Fibroblast of peridontal ligament (primary cell): ENCODE results near the gene VSIG10.
"Not testable (repeated sequence)": the region's sequence is repeated elsewhere in the genome, so short reads cannot be mapped to it uniquely, and the experiment has no call there.

Experiments
- DNase-seq: peaks from one replicate; pipeline ENCODE4 v3.0.0-alpha.2; 2010; ENCODE audit errors: extremely low read depth

The VSIG10 gene

GRCh38 chr12:118103601-118104382 is at the start of gene VSIG10:
VSIG10 (minus strand) TSS chr12:118104011; CDS start chr12:118103671, 340 bp downstream.
- peak; percentile 37 for DNase-seq

- no peak for DNase-seq
Measured at GRCh38 chr12:118151755-118152154, 47.9 kb upstream of the VSIG10 start.

- DNase-seq: no peak
Measured at GRCh38 chr12:118150625-118151024, 46.8 kb upstream of the VSIG10 start.

- DNase-seq: no peak
Measured at GRCh38 chr12:118148287-118148686, 44.5 kb upstream of the VSIG10 start.

GRCh38 chr12:118145798-118146156 is 42.0 kb upstream of the VSIG10 start:
- no peak for DNase-seq

GRCh38 chr12:118145113-118145797 is 41.4 kb upstream of the VSIG10 start:
- no peak for DNase-seq

- no peak for DNase-seq
Measured at GRCh38 chr12:118144499-118144898, 40.7 kb upstream of the VSIG10 start.

GRCh38 chr12:118140825-118141224 is 37.0 kb upstream of the VSIG10 start:
- DNase-seq: no peak

- DNase-seq: no peak
Measured at GRCh38 chr12:118137148-118137678, 33.4 kb upstream of the VSIG10 start.

- DNase-seq: peak; percentile 47
Measured at GRCh38 chr12:118136559-118137003, 32.8 kb upstream of the VSIG10 start.

GRCh38 chr12:118135788-118136558 is 32.2 kb upstream of the VSIG10 start, which contains the start of gene PEBP1:
PEBP1 (plus strand) TSS chr12:118136124; CDS start chr12:118136210, 86 bp downstream.
- DNase-seq: peak; percentile 86

GRCh38 chr12:118129436-118129835 is 25.6 kb upstream of the VSIG10 start:
- DNase-seq: not testable (repeated sequence)

GRCh38 chr12:118127867-118128266 is 24.1 kb upstream of the VSIG10 start:
- DNase-seq: no peak

- DNase-seq: no peak
Measured at GRCh38 chr12:118126119-118126757, 22.4 kb upstream of the VSIG10 start.

- no peak for DNase-seq
Measured at GRCh38 chr12:118125743-118126118, 21.9 kb upstream of the VSIG10 start.

- DNase-seq: no peak
Measured at GRCh38 chr12:118124333-118124874, 20.6 kb upstream of the VSIG10 start.

GRCh38 chr12:118122264-118122663 is 18.5 kb upstream of the VSIG10 start:
- no peak for DNase-seq

GRCh38 chr12:118120579-118121363 is 17.0 kb upstream of the VSIG10 start:
- peak; percentile 77 for DNase-seq

GRCh38 chr12:118119449-118119879 is 15.7 kb upstream of the VSIG10 start:
- DNase-seq: no peak

GRCh38 chr12:118109088-118109487 is 5.3 kb upstream of the VSIG10 start:
- no peak for DNase-seq
